ENCODE measurements around the gene PKD1.
A peak's percentile ranks its signal among the peaks of the same experiment; 100 is the strongest.

PKD1 gene

GRCh38 chr16:2178321-2179106 is 42.8 kb upstream of the PKD1 start:
- FAIRE-seq (no peak), DNase-seq (ENCODE audit: insufficient read length, low spot score) (peak; percentile 68)
- TF ChIP-seq PAX5 (IDR thresholded peaks at IDR 0.05; ENCODE audit: insufficient read depth, low read length, severe bottlenecking) (no peak), POLR2AphosphoS5 (IDR thresholded peaks at IDR 0.05; ENCODE audit: low read depth, low read length) (no peak), POU2F2 (IDR thresholded peaks at IDR 0.05; ENCODE audit: low read depth, low read length) (no peak), TAF1 (IDR thresholded peaks at IDR 0.05; ENCODE audit: low read depth, low read length) (no peak), POLR2A (IDR thresholded peaks at IDR 0.05; ENCODE audit: low read depth, low read length) (no peak), SPI1 (IDR thresholded peaks at IDR 0.05; ENCODE audit: low read depth, low read length) (no peak)

- DNase-seq (ENCODE audit: insufficient read length, low spot score): no peak
- FAIRE-seq: no peak
- no peak for TF ChIP-seq SPI1 (IDR thresholded peaks at IDR 0.05; ENCODE audit: low read depth, low read length)
- no peak for TF ChIP-seq POLR2A (IDR thresholded peaks at IDR 0.05; ENCODE audit: low read depth, low read length)
- TF ChIP-seq POU2F2 (IDR thresholded peaks at IDR 0.05; ENCODE audit: low read depth, low read length): no peak
These were observed 41.9 kb upstream of the PKD1 start for GRCh38 chr16:2177561-2177960.

GRCh38 chr16:2177101-2177500 is 41.4 kb upstream of the PKD1 start:
- DNase-seq (ENCODE audit: insufficient read length, low spot score) (no peak), FAIRE-seq (no peak)
- TF ChIP-seq SPI1 (IDR thresholded peaks at IDR 0.05; ENCODE audit: low read depth, low read length) (no peak), POLR2AphosphoS5 (IDR thresholded peaks at IDR 0.05; ENCODE audit: low read depth, low read length) (no peak), POU2F2 (IDR thresholded peaks at IDR 0.05; ENCODE audit: low read depth, low read length) (no peak), POLR2A (IDR thresholded peaks at IDR 0.05; ENCODE audit: low read depth, low read length) (no peak), PAX5 (IDR thresholded peaks at IDR 0.05; ENCODE audit: insufficient read depth, low read length, severe bottlenecking) (no peak), TAF1 (IDR thresholded peaks at IDR 0.05; ENCODE audit: low read depth, low read length) (no peak)

GRCh38 chr16:2176047-2176446 is 40.3 kb upstream of the PKD1 start:
- DNase-seq (ENCODE audit: insufficient read length, low spot score) (no peak), FAIRE-seq (no peak)
- no peak for TF ChIP-seq SPI1 (IDR thresholded peaks at IDR 0.05; ENCODE audit: low read depth, low read length)

- FAIRE-seq (no peak), DNase-seq (ENCODE audit: insufficient read length, low spot score) (no peak)
- TF ChIP-seq SPI1 (IDR thresholded peaks at IDR 0.05; ENCODE audit: low read depth, low read length) (no peak), PAX5 (IDR thresholded peaks at IDR 0.05; ENCODE audit: insufficient read depth, low read length, severe bottlenecking) (no peak), POLR2AphosphoS5 (IDR thresholded peaks at IDR 0.05; ENCODE audit: low read depth, low read length) (no peak), POLR2A (IDR thresholded peaks at IDR 0.05; ENCODE audit: low read depth, low read length) (no peak), TAF1 (IDR thresholded peaks at IDR 0.05; ENCODE audit: low read depth, low read length) (no peak), POU2F2 (IDR thresholded peaks at IDR 0.05; ENCODE audit: low read depth, low read length) (no peak)
These were observed 39.8 kb upstream of the PKD1 start for GRCh38 chr16:2175454-2175853.

- FAIRE-seq (no peak), DNase-seq (ENCODE audit: insufficient read length, low spot score) (no peak)
- TF ChIP-seq POLR2AphosphoS5 (IDR thresholded peaks at IDR 0.05; ENCODE audit: low read depth, low read length) (no peak), POU2F2 (IDR thresholded peaks at IDR 0.05; ENCODE audit: low read depth, low read length) (no peak), PAX5 (IDR thresholded peaks at IDR 0.05; ENCODE audit: insufficient read depth, low read length, severe bottlenecking) (no peak)
These were observed 38.9 kb upstream of the PKD1 start for GRCh38 chr16:2174396-2175131.

GRCh38 chr16:2173916-2174315 is 38.2 kb upstream of the PKD1 start:
- no peak for DNase-seq (ENCODE audit: insufficient read length, low spot score)
- no peak for FAIRE-seq
- TF ChIP-seq SPI1 (IDR thresholded peaks at IDR 0.05; ENCODE audit: low read depth, low read length): no peak
- TF ChIP-seq POLR2AphosphoS5 (IDR thresholded peaks at IDR 0.05; ENCODE audit: low read depth, low read length): no peak
- TF ChIP-seq POU2F2 (IDR thresholded peaks at IDR 0.05; ENCODE audit: low read depth, low read length): no peak
- TF ChIP-seq TAF1 (IDR thresholded peaks at IDR 0.05; ENCODE audit: low read depth, low read length): no peak
- no peak for TF ChIP-seq PAX5 (IDR thresholded peaks at IDR 0.05; ENCODE audit: insufficient read depth, low read length, severe bottlenecking)
- TF ChIP-seq POLR2A (IDR thresholded peaks at IDR 0.05; ENCODE audit: low read depth, low read length): no peak

GRCh38 chr16:2173366-2173765 is 37.7 kb upstream of the PKD1 start:
- DNase-seq (ENCODE audit: insufficient read length, low spot score) (no peak), FAIRE-seq (no peak)
- TF ChIP-seq PAX5 (IDR thresholded peaks at IDR 0.05; ENCODE audit: insufficient read depth, low read length, severe bottlenecking) (no peak), POU2F2 (IDR thresholded peaks at IDR 0.05; ENCODE audit: low read depth, low read length) (no peak), POLR2A (IDR thresholded peaks at IDR 0.05; ENCODE audit: low read depth, low read length) (no peak), SPI1 (IDR thresholded peaks at IDR 0.05; ENCODE audit: low read depth, low read length) (no peak), TAF1 (IDR thresholded peaks at IDR 0.05; ENCODE audit: low read depth, low read length) (no peak), POLR2AphosphoS5 (IDR thresholded peaks at IDR 0.05; ENCODE audit: low read depth, low read length) (no peak)

- TF ChIP-seq SPI1 (IDR thresholded peaks at IDR 0.05; ENCODE audit: low read depth, low read length) (no peak), PAX5 (IDR thresholded peaks at IDR 0.05; ENCODE audit: insufficient read depth, low read length, severe bottlenecking) (no peak), POLR2A (IDR thresholded peaks at IDR 0.05; ENCODE audit: low read depth, low read length) (no peak), POU2F2 (IDR thresholded peaks at IDR 0.05; ENCODE audit: low read depth, low read length) (no peak), TAF1 (IDR thresholded peaks at IDR 0.05; ENCODE audit: low read depth, low read length) (no peak), POLR2AphosphoS5 (IDR thresholded peaks at IDR 0.05; ENCODE audit: low read depth, low read length) (no peak)
- DNase-seq (ENCODE audit: insufficient read length, low spot score) (no peak), FAIRE-seq (no peak)
These were observed 37.1 kb upstream of the PKD1 start for GRCh38 chr16:2172688-2173335.

Measured in GM12891 (cell line).